GM18526 (cell line): Measurements from ENCODE around the gene ARHGAP26.

Experiments
- POLR2A ChIP-seq: IDR thresholded peaks from 3 replicates; pipeline ENCODE4 v1.6.1; 2011; ENCODE audit not compliant: insufficient read length; ENCODE audit errors: extremely low read depth

Gene ARHGAP26

GRCh38 chr5:142911775-142912174 is 141.6 kb downstream of the ARHGAP26 start:
- no peak for TF ChIP-seq POLR2A

- no peak for TF ChIP-seq POLR2A
Observed at GRCh38 chr5:142913728-142914338, 143.7 kb downstream of the ARHGAP26 start.

- TF ChIP-seq POLR2A, result no peak
Observed at GRCh38 chr5:142915038-142915437, 144.9 kb downstream of the ARHGAP26 start.

- no peak for TF ChIP-seq POLR2A
Observed at GRCh38 chr5:142915813-142916424, 145.7 kb downstream of the ARHGAP26 start.

- no peak for TF ChIP-seq POLR2A
Observed at GRCh38 chr5:142918959-142919635, 148.9 kb downstream of the ARHGAP26 start.

- no peak for TF ChIP-seq POLR2A
Observed at GRCh38 chr5:142920849-142921612, 150.9 kb downstream of the ARHGAP26 start.

GRCh38 chr5:142922223-142922952 is 152.2 kb downstream of the ARHGAP26 start:
- TF ChIP-seq POLR2A, result no peak

- TF ChIP-seq POLR2A, result no peak
Observed at GRCh38 chr5:142924135-142924883, 154.1 kb downstream of the ARHGAP26 start.

GRCh38 chr5:142925795-142926194 is 155.6 kb downstream of the ARHGAP26 start:
- TF ChIP-seq POLR2A, result no peak

- no peak for TF ChIP-seq POLR2A
Observed at GRCh38 chr5:142926549-142926948, 156.4 kb downstream of the ARHGAP26 start.

- no peak for TF ChIP-seq POLR2A
Observed at GRCh38 chr5:142929587-142929986, 159.4 kb downstream of the ARHGAP26 start.

GRCh38 chr5:142930395-142931110 is 160.4 kb downstream of the ARHGAP26 start:
- no peak for TF ChIP-seq POLR2A

GRCh38 chr5:142931896-142932686 is 161.9 kb downstream of the ARHGAP26 start:
- TF ChIP-seq POLR2A, result no peak
